ENCODE results near the gene WAPL.

Gene WAPL

DNA sequence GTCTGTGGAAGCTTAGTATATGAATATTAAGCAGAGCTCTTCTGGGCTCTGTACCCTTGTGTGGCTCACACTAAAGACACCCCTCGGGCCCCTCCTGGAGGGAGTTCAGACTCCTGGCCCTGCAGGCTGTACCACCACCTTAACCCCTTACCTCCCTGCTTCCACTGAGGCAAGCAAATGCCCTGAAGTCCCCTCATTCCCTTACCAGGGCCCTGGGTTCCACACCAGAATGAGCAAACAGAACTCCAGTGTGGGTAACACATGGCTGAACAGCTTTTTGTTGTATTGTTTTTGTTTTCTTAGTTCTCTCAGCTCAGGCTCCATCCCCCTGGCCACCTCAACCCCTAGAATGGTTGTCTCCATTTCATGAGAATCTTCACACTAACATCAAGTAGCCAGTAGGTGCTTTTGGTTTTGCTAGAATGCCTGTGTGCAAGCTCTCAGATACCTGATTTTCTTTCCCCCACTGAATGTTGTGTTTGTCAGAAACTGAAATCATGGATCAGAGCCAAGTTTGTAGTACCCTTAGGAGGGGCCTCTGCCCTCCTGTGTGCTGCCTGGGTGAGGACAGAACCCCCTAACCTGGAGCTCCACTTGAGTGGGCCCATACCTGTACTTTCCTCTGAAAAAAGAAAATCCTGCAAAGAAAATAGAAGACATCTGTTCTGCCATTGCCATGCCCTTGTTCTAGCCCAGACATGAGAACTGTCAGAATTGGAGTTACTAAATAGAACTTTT is 2.8 kb upstream of the WAPL start:
- Histone ChIP-seq H3K27ac (ENCODE audit: low read length) (no peak overlapping the region), H3K9me2 (replicated peaks; ENCODE audit: insufficient read depth, low read length) (no peaks in the 10 kb centered on the region), H4K20me1 (ENCODE audit: insufficient read depth, low read length) (peaks cover 13% of the 10 kb centered on the region; the same call in 1 of the 2 replicates), H3K27me3 (replicated peaks; ENCODE audit: insufficient read depth, low read length) (no peaks in the 10 kb centered on the region), H3K9ac (ENCODE audit: low read length) (no peak overlapping the region), H3K9me3 (replicated peaks; ENCODE audit: insufficient read depth, low read length) (no peaks in the 10 kb centered on the region), H3K4me1 (ENCODE audit: low read length) (peaks cover 11% of the 10 kb centered on the region), H3K4me3 (ENCODE audit: low read length) (no peak overlapping the region), H3K79me2 (ENCODE audit: low read length) (peaks cover 34% of the 10 kb centered on the region), H3F3A (ENCODE audit: insufficient read depth, low read length) (no peaks in the 10 kb centered on the region), H3K36me3 (replicated peaks; ENCODE audit: insufficient read depth, low read length) (0 out of 2 replicates have a peak, but pooled peaks cover 3% of the 10 kb centered on the region), H3K4me2 (ENCODE audit: low read depth, low read length) (no peak overlapping the region), H2AFZ (ENCODE audit: low read length) (no peak overlapping the region)
- no peak for DNase-seq
- TF ChIP-seq CTCF (IDR thresholded peaks at IDR 0.05; ENCODE audit: low read length) (no peak), EZH2 (optimal IDR thresholded peaks at IDR 0.05; ENCODE audit: low read depth, low read length) (no peak), EZH2phosphoT487 (IDR thresholded peaks at IDR 0.05; ENCODE audit: low read length) (no peak)

DNA sequence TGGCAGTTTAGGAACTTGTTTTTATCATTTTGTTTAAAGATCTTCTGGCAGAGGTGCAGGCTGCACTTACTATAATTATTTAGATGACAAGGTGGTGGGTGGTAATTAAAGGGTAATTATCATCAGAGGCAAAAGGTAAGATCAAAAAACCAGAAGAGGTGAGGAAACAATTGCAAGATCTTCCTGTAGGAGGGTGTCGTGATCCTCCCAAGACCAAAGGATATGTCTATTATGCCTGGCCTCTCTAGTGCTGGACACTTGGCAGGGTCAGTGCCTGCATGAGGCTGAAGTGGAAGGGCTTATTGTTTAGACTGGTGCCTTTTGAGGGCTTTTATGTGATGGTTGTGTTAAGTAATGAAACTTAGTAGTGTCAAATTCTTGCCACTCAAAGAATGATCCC is 1.8 kb upstream of the WAPL start:
- no peak overlapping the region for H3K27ac ChIP-seq (ENCODE audit: low read length)
- no peak for DNase-seq
- no peaks in the 10 kb centered on the region for H3K9me3 ChIP-seq (replicated peaks; ENCODE audit: insufficient read depth, low read length)
- peaks cover 18% of the 10 kb centered on the region for H3K4me1 ChIP-seq (ENCODE audit: low read length)
- no peak for TF ChIP-seq EZH2phosphoT487 (IDR thresholded peaks at IDR 0.05; ENCODE audit: low read length)
- TF ChIP-seq EZH2 (optimal IDR thresholded peaks at IDR 0.05; ENCODE audit: low read depth, low read length): no peak
- no peak for TF ChIP-seq CTCF (IDR thresholded peaks at IDR 0.05; ENCODE audit: low read length)
- no peaks in the 10 kb centered on the region for H3K27me3 ChIP-seq (replicated peaks; ENCODE audit: insufficient read depth, low read length)
- H3K9me2 ChIP-seq (replicated peaks; ENCODE audit: insufficient read depth, low read length): no peaks in the 10 kb centered on the region
- no peak overlapping the region for H3K4me2 ChIP-seq (ENCODE audit: low read depth, low read length)
- no peak overlapping the region for H3K9ac ChIP-seq (ENCODE audit: low read length)
- no peak overlapping the region for H2AFZ ChIP-seq (ENCODE audit: low read length)
- H3F3A ChIP-seq (ENCODE audit: insufficient read depth, low read length): no peaks in the 10 kb centered on the region
- peaks cover 44% of the 10 kb centered on the region for H3K79me2 ChIP-seq (ENCODE audit: low read length)
- no peak overlapping the region for H3K4me3 ChIP-seq (ENCODE audit: low read length)
- peaks cover 22% of the 10 kb centered on the region; the same call in 1 of the 2 replicates for H4K20me1 ChIP-seq (ENCODE audit: insufficient read depth, low read length)
- peaks cover 3% of the 10 kb centered on the region; the same call in 1 of the 2 replicates for H3K36me3 ChIP-seq (replicated peaks; ENCODE audit: insufficient read depth, low read length)

GRCh38 chr10:86522510-86522855 is 891 bp upstream of the WAPL start:
- Histone ChIP-seq H3K4me2 (ENCODE audit: low read depth, low read length) (peak overlapping the region; percentile 71), H3K4me1 (ENCODE audit: low read length) (peaks cover 20% of the 10 kb centered on the region), H4K20me1 (ENCODE audit: insufficient read depth, low read length) (peaks cover 22% of the 10 kb centered on the region; the same call in 1 of the 2 replicates), H3K4me3 (ENCODE audit: low read length) (peak overlapping the region; percentile 80), H2AFZ (ENCODE audit: low read length) (peak overlapping the region; percentile 77), H3F3A (ENCODE audit: insufficient read depth, low read length) (no peaks in the 10 kb centered on the region), H3K36me3 (replicated peaks; ENCODE audit: insufficient read depth, low read length) (peaks cover 8% of the 10 kb centered on the region; the same call in 1 of the 2 replicates), H3K79me2 (ENCODE audit: low read length) (peaks cover 53% of the 10 kb centered on the region), H3K9me3 (replicated peaks; ENCODE audit: insufficient read depth, low read length) (no peaks in the 10 kb centered on the region), H3K9ac (ENCODE audit: low read length) (peak overlapping the region; percentile 88; the same call in 1 of the 2 replicates), H3K27me3 (replicated peaks; ENCODE audit: insufficient read depth, low read length) (no peaks in the 10 kb centered on the region), H3K9me2 (replicated peaks; ENCODE audit: insufficient read depth, low read length) (no peaks in the 10 kb centered on the region), H3K27ac (ENCODE audit: low read length) (no peak overlapping the region)
- TF ChIP-seq EZH2 (optimal IDR thresholded peaks at IDR 0.05; ENCODE audit: low read depth, low read length) (no peak), CTCF (IDR thresholded peaks at IDR 0.05; ENCODE audit: low read length) (no peak), EZH2phosphoT487 (IDR thresholded peaks at IDR 0.05; ENCODE audit: low read length) (no peak)
- peak; percentile 8 for DNase-seq

Measured in MM.1S (cell line).